ENCODE data around the gene TAS1R1. TPM values are rescaled to one million over a fixed set of nuclear protein-coding genes. Genes with fewer than 3 reads are reported as not detected.

TAS1R1 gene
- total RNA-seq, 2 donors from 2014 or later = not detected

GRCh38 chr1:6534248-6534822 is 20.8 kb upstream of the TAS1R1 start:
- peaks cover 15 to 22% of the 10 kb centered on the region in 2 donors for H3K36me3 ChIP-seq (replicated peaks in 1 of 2; ENCODE audit: insufficient read depth in 1 of 2, low read depth in 2 of 2)
- 81 to 85% methylated on average over 7 to 8 of the region's 8 CpGs for WGBS, 2 donors
- intact Hi-C loops (cut with DNase I) = no loop called here
- TF ChIP-seq CTCF (IDR thresholded peaks at IDR 0.05) = no peak
- no peak for TF ChIP-seq POLR2A (IDR thresholded peaks at IDR 0.05)
- no peaks in the 10 kb centered on the region for H3K9me3 ChIP-seq
- no peak for DNase-seq
- no peak for ATAC-seq
- H3K27ac ChIP-seq = no peak overlapping the region
- H3K4me1 ChIP-seq = no peaks in the 10 kb centered on the region
- no peak overlapping the region for H3K4me3 ChIP-seq
- no peaks in the 10 kb centered on the region for H3K27me3 ChIP-seq

GRCh38 chr1:6535214-6535613 is 19.9 kb upstream of the TAS1R1 start:
- Histone ChIP-seq H3K4me3 (no peak overlapping the region), H3K36me3 (replicated peaks in 1 of 2; ENCODE audit: insufficient read depth in 1 of 2, low read depth in 2 of 2) (peaks cover 15 to 22% of the 10 kb centered on the region in 2 donors), H3K27ac (no peak overlapping the region), H3K4me1 (no peaks in the 10 kb centered on the region), H3K9me3 (no peaks in the 10 kb centered on the region), H3K27me3 (no peaks in the 10 kb centered on the region)
- WGBS, 2 donors = 94 to 95% methylated on average over 4 of the region's 4 CpGs
- TF ChIP-seq CTCF (IDR thresholded peaks at IDR 0.05) (no peak), POLR2A (IDR thresholded peaks at IDR 0.05) (no peak)
- intact Hi-C loops (cut with DNase I) = no loop called here
- no peak for ATAC-seq
- no peak for DNase-seq

- TF ChIP-seq CTCF (IDR thresholded peaks at IDR 0.05) = no peak
- TF ChIP-seq POLR2A (IDR thresholded peaks at IDR 0.05) = no peak
- 67 to 91% methylated on average over 4 to 5 of the region's 5 CpGs for WGBS, 2 donors
- DNase-seq (no peak), ATAC-seq (no peak)
- Histone ChIP-seq H3K4me1 (no peaks in the 10 kb centered on the region), H3K27ac (no peak overlapping the region), H3K9me3 (no peaks in the 10 kb centered on the region), H3K36me3 (replicated peaks in 1 of 2; ENCODE audit: insufficient read depth in 1 of 2, low read depth in 2 of 2) (peaks cover 15 to 21% of the 10 kb centered on the region in 2 donors), H3K4me3 (no peak overlapping the region), H3K27me3 (no peaks in the 10 kb centered on the region)
- intact Hi-C loops (cut with DNase I) = no loop called here
Measured at GRCh38 chr1:6536291-6536690, 18.8 kb upstream of the TAS1R1 start.

- no peak for DNase-seq
- no peaks in the 10 kb centered on the region for H3K9me3 ChIP-seq
- intact Hi-C loops (cut with DNase I) = no loop called here
- H3K4me3 ChIP-seq = no peak overlapping the region
- WGBS, 2 donors = 58 to 59% methylated on average over 3 of the region's 3 CpGs
- no peaks in the 10 kb centered on the region for H3K4me1 ChIP-seq
- TF ChIP-seq CTCF (IDR thresholded peaks at IDR 0.05) = no peak
- TF ChIP-seq POLR2A (IDR thresholded peaks at IDR 0.05) = no peak
- no peak for ATAC-seq
- H3K27me3 ChIP-seq = no peaks in the 10 kb centered on the region
- H3K36me3 ChIP-seq (replicated peaks in 1 of 2; ENCODE audit: insufficient read depth in 1 of 2, low read depth in 2 of 2) = peaks cover 0 to 10% of the 10 kb centered on the region in 2 donors
- H3K27ac ChIP-seq = no peak overlapping the region
Measured at GRCh38 chr1:6538956-6539355, 16.2 kb upstream of the TAS1R1 start.

GRCh38 chr1:6544831-6545230 is 10.3 kb upstream of the TAS1R1 start:
- no peak for TF ChIP-seq CTCF (IDR thresholded peaks at IDR 0.05)
- TF ChIP-seq POLR2A (IDR thresholded peaks at IDR 0.05) = no peak
- ATAC-seq (no peak), DNase-seq (no peak)
- no peaks in the 10 kb centered on the region for H3K9me3 ChIP-seq
- no peak overlapping the region for H3K27ac ChIP-seq
- intact Hi-C loops (cut with DNase I) = no loop called here
- no peaks in the 10 kb centered on the region for H3K27me3 ChIP-seq
- 84 to 89% methylated on average over 3 of the region's 3 CpGs for WGBS, 2 donors
- no peaks in the 10 kb centered on the region for H3K4me1 ChIP-seq
- H3K4me3 ChIP-seq = no peak overlapping the region
- peaks cover 0 to 26% of the 10 kb centered on the region in 2 donors for H3K36me3 ChIP-seq (replicated peaks in 1 of 2; ENCODE audit: insufficient read depth in 1 of 2, low read depth in 2 of 2)

Data from body of pancreas (tissue), 4 donors.